ENCODE data around the gene KCNK18. TPM values are rescaled to one million over a fixed set of nuclear protein-coding genes. Genes with fewer than 3 reads are reported as not detected.

KCNK18 gene
- total RNA-seq, 2 experiments from 2014 or later, result not detected

GRCh38 chr10:117242463-117242832 is 45.2 kb downstream of the KCNK18 start:
- H3K27ac Mint-ChIP-seq, result no peak overlapping the region
- no peaks in the 10 kb centered on the region for H3K9me3 Mint-ChIP-seq
- H3K4me1 Mint-ChIP-seq (ENCODE audit: low read depth), result peaks cover 4% of the 10 kb centered on the region
- no peaks in the 10 kb centered on the region for H3K36me3 Mint-ChIP-seq (ENCODE audit: low read depth)
- CTCF ChIA-PET, result interaction anchor here (0.6 kb wide), 1 partner anchor 563 kb away, joined by 4 read pairs; no protein-coding TSS in a partner anchor
- no peak for DNase-seq
- intact Hi-C loops (cut with micrococcal nuclease), result no loop called here
- peaks cover 48% of the 10 kb centered on the region for H3K27me3 Mint-ChIP-seq (ENCODE audit: low read depth)
- H3K4me3 Mint-ChIP-seq, result no peak overlapping the region

GRCh38 chr10:117246997-117247671 is 49.8 kb downstream of the KCNK18 start:
- H3K4me1 Mint-ChIP-seq (ENCODE audit: low read depth), result no peaks in the 10 kb centered on the region
- peaks cover 58% of the 10 kb centered on the region for H3K27me3 Mint-ChIP-seq (ENCODE audit: low read depth)
- H3K4me3 Mint-ChIP-seq, result no peak overlapping the region
- H3K9me3 Mint-ChIP-seq, result no peaks in the 10 kb centered on the region
- intact Hi-C loops (cut with micrococcal nuclease), result no loop called here
- no peak for DNase-seq
- CTCF ChIA-PET, result interaction anchor here (1.7 to 2.9 kb wide), 2 partner anchors 18 to 30 kb away, joined by 5 to 15 read pairs; no protein-coding TSS in a partner anchor
- H3K36me3 Mint-ChIP-seq (ENCODE audit: low read depth), result no peaks in the 10 kb centered on the region
- no peak overlapping the region for H3K27ac Mint-ChIP-seq

GRCh38 chr10:117248750-117249465 is 51.6 kb downstream of the KCNK18 start:
- H3K27ac Mint-ChIP-seq, result no peak overlapping the region
- no peaks in the 10 kb centered on the region for H3K4me1 Mint-ChIP-seq (ENCODE audit: low read depth)
- intact Hi-C loops (cut with micrococcal nuclease), result no loop called here
- no peak for DNase-seq
- no peak overlapping the region for H3K4me3 Mint-ChIP-seq
- peaks cover 44% of the 10 kb centered on the region for H3K27me3 Mint-ChIP-seq (ENCODE audit: low read depth)
- CTCF ChIA-PET, result interaction anchor here (0.9 to 1.2 kb wide), 4 partner anchors 22 to 71 kb away, joined by 3 to 5 read pairs (median 3); no protein-coding TSS in a partner anchor
- no peaks in the 10 kb centered on the region for H3K36me3 Mint-ChIP-seq (ENCODE audit: low read depth)
- no peaks in the 10 kb centered on the region for H3K9me3 Mint-ChIP-seq

- CTCF ChIA-PET, result interaction anchor here (0.7 to 1.2 kb wide), 5 partner anchors 23 to 70 kb away, joined by 3 to 5 read pairs (median 3); no protein-coding TSS in a partner anchor
- Mint-ChIP-seq H3K27me3 (ENCODE audit: low read depth) (peaks cover 39% of the 10 kb centered on the region), H3K27ac (no peak overlapping the region), H3K4me1 (ENCODE audit: low read depth) (no peaks in the 10 kb centered on the region), H3K9me3 (no peaks in the 10 kb centered on the region), H3K36me3 (ENCODE audit: low read depth) (no peaks in the 10 kb centered on the region), H3K4me3 (no peak overlapping the region)
- DNase-seq, result no peak
- intact Hi-C loops (cut with micrococcal nuclease), result no loop called here
These were observed 52.3 kb downstream of the KCNK18 start for GRCh38 chr10:117249493-117250093.

GRCh38 chr10:117250411-117250810 is 53.1 kb downstream of the KCNK18 start:
- H3K4me3 Mint-ChIP-seq, result no peak overlapping the region
- no peaks in the 10 kb centered on the region for H3K4me1 Mint-ChIP-seq (ENCODE audit: low read depth)
- H3K27ac Mint-ChIP-seq, result no peak overlapping the region
- CTCF ChIA-PET, result interaction anchor here (0.6 to 1.7 kb wide), 3 partner anchors 34 to 413 kb away, joined by 3 to 4 read pairs (median 3); no protein-coding TSS in a partner anchor
- H3K36me3 Mint-ChIP-seq (ENCODE audit: low read depth), result no peaks in the 10 kb centered on the region
- DNase-seq, result no peak
- H3K27me3 Mint-ChIP-seq (ENCODE audit: low read depth), result peaks cover 33% of the 10 kb centered on the region
- H3K9me3 Mint-ChIP-seq, result no peaks in the 10 kb centered on the region
- intact Hi-C loops (cut with micrococcal nuclease), result no loop called here

- no peak overlapping the region for H3K4me3 Mint-ChIP-seq
- DNase-seq, result no peak
These were observed 56.6 kb downstream of the KCNK18 start for GRCh38 chr10:117253908-117254307.

GRCh38 chr10:117254338-117254737 is 57.0 kb downstream of the KCNK18 start:
- CTCF ChIA-PET, result no interaction called here
- H3K9me3 Mint-ChIP-seq, result no peaks in the 10 kb centered on the region

More at GRCh38 chr10:117253908-117254307, 56.6 kb downstream of the KCNK18 start:
- Mint-ChIP-seq H3K36me3 (ENCODE audit: low read depth) (no peaks in the 10 kb centered on the region), H3K9me3 (no peaks in the 10 kb centered on the region), H3K27ac (no peak overlapping the region), H3K4me1 (ENCODE audit: low read depth) (no peaks in the 10 kb centered on the region), H3K27me3 (ENCODE audit: low read depth) (peaks cover 24% of the 10 kb centered on the region)
- intact Hi-C loops (cut with micrococcal nuclease), result no loop called here
- CTCF ChIA-PET, result no interaction called here

GRCh38 chr10:117254774-117255735 is 57.8 kb downstream of the KCNK18 start:
- Mint-ChIP-seq H3K27me3 (ENCODE audit: low read depth) (peaks cover 25% of the 10 kb centered on the region), H3K36me3 (ENCODE audit: low read depth) (no peaks in the 10 kb centered on the region), H3K9me3 (no peaks in the 10 kb centered on the region), H3K27ac (no peak overlapping the region), H3K4me3 (no peak overlapping the region), H3K4me1 (ENCODE audit: low read depth) (peaks cover 3% of the 10 kb centered on the region)
- intact Hi-C loops (cut with micrococcal nuclease), result no loop called here
- no peak for DNase-seq
- CTCF ChIA-PET, result no interaction called here

More at GRCh38 chr10:117254338-117254737, 57.0 kb downstream of the KCNK18 start:
- no peak for DNase-seq
- H3K4me1 Mint-ChIP-seq (ENCODE audit: low read depth), result peaks cover 3% of the 10 kb centered on the region
- intact Hi-C loops (cut with micrococcal nuclease), result no loop called here
- no peak overlapping the region for H3K4me3 Mint-ChIP-seq
- peaks cover 24% of the 10 kb centered on the region for H3K27me3 Mint-ChIP-seq (ENCODE audit: low read depth)
- no peak overlapping the region for H3K27ac Mint-ChIP-seq
- H3K36me3 Mint-ChIP-seq (ENCODE audit: low read depth), result no peaks in the 10 kb centered on the region

- Mint-ChIP-seq H3K27me3 (ENCODE audit: low read depth) (peaks cover 25% of the 10 kb centered on the region), H3K4me3 (no peak overlapping the region), H3K4me1 (ENCODE audit: low read depth) (peaks cover 3% of the 10 kb centered on the region), H3K27ac (no peak overlapping the region), H3K9me3 (no peaks in the 10 kb centered on the region), H3K36me3 (ENCODE audit: low read depth) (no peaks in the 10 kb centered on the region)
- CTCF ChIA-PET, result no interaction called here
- no peak for DNase-seq
- intact Hi-C loops (cut with micrococcal nuclease), result no loop called here
These were observed 58.7 kb downstream of the KCNK18 start for GRCh38 chr10:117255835-117256460.

GRCh38 chr10:117256910-117257309 is 59.6 kb downstream of the KCNK18 start:
- Mint-ChIP-seq H3K27me3 (ENCODE audit: low read depth) (peaks cover 22% of the 10 kb centered on the region), H3K27ac (no peak overlapping the region), H3K4me1 (ENCODE audit: low read depth) (peaks cover 3% of the 10 kb centered on the region), H3K36me3 (ENCODE audit: low read depth) (no peaks in the 10 kb centered on the region), H3K4me3 (no peak overlapping the region), H3K9me3 (no peaks in the 10 kb centered on the region)
- CTCF ChIA-PET, result no interaction called here
- DNase-seq, result no peak
- intact Hi-C loops (cut with micrococcal nuclease), result no loop called here

- intact Hi-C loops (cut with micrococcal nuclease), result no loop called here
- H3K36me3 Mint-ChIP-seq (ENCODE audit: low read depth), result no peaks in the 10 kb centered on the region
- no peak overlapping the region for H3K4me3 Mint-ChIP-seq
- peaks cover 25% of the 10 kb centered on the region for H3K27me3 Mint-ChIP-seq (ENCODE audit: low read depth)
- no peaks in the 10 kb centered on the region for H3K9me3 Mint-ChIP-seq
- CTCF ChIA-PET, result no interaction called here
- H3K27ac Mint-ChIP-seq, result no peak overlapping the region
- H3K4me1 Mint-ChIP-seq (ENCODE audit: low read depth), result peaks cover 3% of the 10 kb centered on the region
- DNase-seq, result no peak
These were observed 60.4 kb downstream of the KCNK18 start for GRCh38 chr10:117257721-117258120.

All from activated naive CD4-positive, alpha-beta T cell treated with anti-CD3 and anti-CD28 coated beads for 36 hours (primary cell).